ENCODE data around the gene CNTN4.

The CNTN4 gene

DNA sequence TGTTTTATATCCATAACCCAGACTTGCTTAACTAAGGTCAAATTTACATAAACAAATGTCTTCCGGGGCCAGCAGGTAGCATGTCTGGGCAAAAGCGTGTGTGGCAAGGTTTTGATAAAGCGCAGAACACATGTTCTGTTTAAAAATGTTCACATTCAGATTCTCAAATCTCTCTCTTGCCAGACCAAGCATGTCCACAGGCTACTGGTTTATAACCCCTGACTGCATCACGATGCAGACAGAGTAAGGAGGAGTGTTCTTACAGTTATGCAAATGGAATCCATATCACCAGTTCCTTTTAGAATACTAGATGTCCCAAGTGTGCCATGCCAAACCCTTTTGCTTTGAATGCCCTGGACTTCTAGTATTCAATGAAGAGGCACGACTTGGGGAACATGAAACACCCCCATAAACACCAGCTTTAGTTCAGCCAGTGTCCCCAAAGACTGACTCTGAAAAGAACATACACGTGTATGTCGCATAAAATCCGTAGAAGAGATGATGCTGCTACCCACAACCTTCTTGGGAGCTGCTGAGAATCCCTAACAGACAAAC, 412.0 kb downstream of the CNTN4 start:
- Histone ChIP-seq H2AFZ (ENCODE audit: low read depth, low read length) (no peak overlapping the region), H3K27ac (ENCODE audit: low read length) (no peak overlapping the region), H3K9me3 (ENCODE audit: insufficient read depth, low read length, severe bottlenecking) (no peaks in the 10 kb centered on the region), H4K20me1 (ENCODE audit: insufficient read depth, low read length) (no peaks in the 10 kb centered on the region), H3K4me3 (ENCODE audit: low read depth in 1 of 2, low read length in 2 of 2) (no peak overlapping the region), H3K4me1 (ENCODE audit: insufficient read depth, low read length) (no peaks in the 10 kb centered on the region), H3K27me3 (ENCODE audit: insufficient read depth, low read length, poor library complexity) (no peaks in the 10 kb centered on the region), H3K79me2 (ENCODE audit: insufficient read depth, low read length) (no peaks in the 10 kb centered on the region), H3K36me3 (ENCODE audit: insufficient read depth, low read length) (no peaks in the 10 kb centered on the region), H3K9ac (ENCODE audit: low read depth, low read length) (no peak overlapping the region), H3K4me2 (ENCODE audit: insufficient read depth, low read length) (no peak overlapping the region)
- ATAC-seq (ENCODE audit: insufficient read depth, low read depth) (no peak), DNase-seq (no peak)
- TF ChIP-seq, protein P1, sequence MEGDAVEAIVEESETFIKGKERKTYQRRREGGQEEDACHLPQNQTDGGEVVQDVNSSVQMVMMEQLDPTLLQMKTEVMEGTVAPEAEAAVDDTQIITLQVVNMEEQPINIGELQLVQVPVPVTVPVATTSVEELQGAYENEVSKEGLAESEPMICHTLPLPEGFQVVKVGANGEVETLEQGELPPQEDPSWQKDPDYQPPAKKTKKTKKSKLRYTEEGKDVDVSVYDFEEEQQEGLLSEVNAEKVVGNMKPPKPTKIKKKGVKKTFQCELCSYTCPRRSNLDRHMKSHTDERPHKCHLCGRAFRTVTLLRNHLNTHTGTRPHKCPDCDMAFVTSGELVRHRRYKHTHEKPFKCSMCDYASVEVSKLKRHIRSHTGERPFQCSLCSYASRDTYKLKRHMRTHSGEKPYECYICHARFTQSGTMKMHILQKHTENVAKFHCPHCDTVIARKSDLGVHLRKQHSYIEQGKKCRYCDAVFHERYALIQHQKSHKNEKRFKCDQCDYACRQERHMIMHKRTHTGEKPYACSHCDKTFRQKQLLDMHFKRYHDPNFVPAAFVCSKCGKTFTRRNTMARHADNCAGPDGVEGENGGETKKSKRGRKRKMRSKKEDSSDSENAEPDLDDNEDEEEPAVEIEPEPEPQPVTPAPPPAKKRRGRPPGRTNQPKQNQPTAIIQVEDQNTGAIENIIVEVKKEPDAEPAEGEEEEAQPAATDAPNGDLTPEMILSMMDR (IDR thresholded peaks at IDR 0.05; ENCODE audit: borderline replicate concordance, extremely low read depth, low read length, poor library complexity, severe bottlenecking) = no peak
- TF ChIP-seq EZH2 (IDR thresholded peaks at IDR 0.05; ENCODE audit: borderline replicate concordance, low read depth, low read length, severe bottlenecking) = no peak

DNA sequence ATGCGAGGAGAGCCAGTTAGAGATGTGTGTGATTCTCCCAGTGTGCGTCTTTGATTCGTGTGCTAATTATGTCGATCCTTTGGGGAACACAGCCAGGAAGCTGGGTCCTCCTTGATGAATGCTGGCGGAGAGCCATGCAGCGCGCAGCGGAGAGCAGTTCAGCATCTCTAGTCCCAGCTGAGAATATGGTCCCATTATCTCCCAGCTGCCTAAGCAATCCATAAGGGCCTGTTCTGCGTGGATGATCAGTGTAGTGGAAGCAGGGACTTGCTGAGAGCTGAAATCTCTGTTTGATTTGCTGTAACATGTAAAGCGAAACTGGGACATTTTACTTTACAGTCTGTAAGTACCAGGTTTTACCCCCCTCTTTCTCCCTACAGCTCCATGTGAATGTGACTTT, 412.7 kb downstream of the CNTN4 start:
- Histone ChIP-seq H2AFZ (ENCODE audit: low read depth, low read length) (no peak overlapping the region), H3K4me2 (ENCODE audit: insufficient read depth, low read length) (no peak overlapping the region), H3K36me3 (ENCODE audit: insufficient read depth, low read length) (no peaks in the 10 kb centered on the region), H3K4me3 (ENCODE audit: low read depth in 1 of 2, low read length in 2 of 2) (no peak overlapping the region), H3K79me2 (ENCODE audit: insufficient read depth, low read length) (no peaks in the 10 kb centered on the region), H4K20me1 (ENCODE audit: insufficient read depth, low read length) (no peaks in the 10 kb centered on the region), H3K27me3 (ENCODE audit: insufficient read depth, low read length, poor library complexity) (no peaks in the 10 kb centered on the region), H3K9ac (ENCODE audit: low read depth, low read length) (no peak overlapping the region), H3K4me1 (ENCODE audit: insufficient read depth, low read length) (no peaks in the 10 kb centered on the region), H3K9me3 (ENCODE audit: insufficient read depth, low read length, severe bottlenecking) (no peaks in the 10 kb centered on the region), H3K27ac (ENCODE audit: low read length) (no peak overlapping the region)
- DNase-seq = no peak
- ATAC-seq (ENCODE audit: insufficient read depth, low read depth) = no peak
- no peak for TF ChIP-seq EZH2 (IDR thresholded peaks at IDR 0.05; ENCODE audit: borderline replicate concordance, low read depth, low read length, severe bottlenecking)
- TF ChIP-seq, protein P1 (IDR thresholded peaks at IDR 0.05; ENCODE audit: borderline replicate concordance, extremely low read depth, low read length, poor library complexity, severe bottlenecking) = no peak

DNA sequence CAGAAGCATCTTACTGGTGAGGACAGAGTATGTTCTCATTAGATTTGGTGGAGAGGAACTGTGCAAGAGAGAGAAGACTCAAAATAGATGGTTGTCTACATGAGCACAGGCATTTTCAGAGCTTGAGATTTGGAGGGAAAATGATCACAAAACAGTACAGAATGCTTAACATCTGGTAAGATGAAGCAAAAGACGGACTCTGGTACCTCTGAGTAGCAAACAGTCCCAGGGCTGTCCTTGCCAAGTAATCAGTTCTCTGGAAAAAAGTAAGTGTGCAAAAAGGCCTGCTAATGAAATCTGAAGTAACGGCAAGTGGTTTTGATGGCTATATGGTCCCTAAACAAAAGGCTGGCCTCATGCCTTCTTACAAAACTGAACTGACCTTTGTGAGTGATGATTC, 414.2 kb downstream of the CNTN4 start:
- Histone ChIP-seq H3K9me3 (ENCODE audit: insufficient read depth, low read length, severe bottlenecking) (no peaks in the 10 kb centered on the region), H3K4me1 (ENCODE audit: insufficient read depth, low read length) (no peaks in the 10 kb centered on the region), H3K27ac (ENCODE audit: low read length) (no peak overlapping the region), H3K79me2 (ENCODE audit: insufficient read depth, low read length) (no peaks in the 10 kb centered on the region), H3K27me3 (ENCODE audit: insufficient read depth, low read length, poor library complexity) (no peaks in the 10 kb centered on the region), H2AFZ (ENCODE audit: low read depth, low read length) (no peak overlapping the region), H3K4me2 (ENCODE audit: insufficient read depth, low read length) (no peak overlapping the region), H3K4me3 (ENCODE audit: low read depth in 1 of 2, low read length in 2 of 2) (no peak overlapping the region), H3K36me3 (ENCODE audit: insufficient read depth, low read length) (no peaks in the 10 kb centered on the region), H3K9ac (ENCODE audit: low read depth, low read length) (no peak overlapping the region), H4K20me1 (ENCODE audit: insufficient read depth, low read length) (no peaks in the 10 kb centered on the region)
- ATAC-seq (ENCODE audit: insufficient read depth, low read depth) (no peak), DNase-seq (no peak)
- no peak for TF ChIP-seq EZH2 (IDR thresholded peaks at IDR 0.05; ENCODE audit: borderline replicate concordance, low read depth, low read length, severe bottlenecking)
- TF ChIP-seq, protein P1 (IDR thresholded peaks at IDR 0.05; ENCODE audit: borderline replicate concordance, extremely low read depth, low read length, poor library complexity, severe bottlenecking) = no peak

DNA sequence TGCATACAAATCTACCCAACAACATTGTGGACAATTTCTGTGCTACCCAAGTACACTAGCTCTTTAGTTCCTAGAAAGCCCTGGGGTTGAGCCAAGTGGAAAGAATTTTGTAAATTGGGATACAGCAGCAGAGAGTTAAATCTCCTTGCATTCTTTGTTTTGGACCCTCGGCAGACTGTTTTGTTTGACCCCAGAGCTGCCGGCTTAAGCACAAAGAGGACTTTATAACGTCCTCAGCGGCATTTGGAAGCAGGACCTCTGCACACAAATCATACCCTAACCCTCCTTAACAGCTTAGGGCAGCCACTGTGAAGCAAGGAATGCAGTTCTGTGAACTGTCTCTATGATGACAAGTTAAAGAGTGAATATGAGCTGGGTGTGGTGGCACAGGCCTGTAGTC, 415.3 kb downstream of the CNTN4 start:
- TF ChIP-seq, protein P1 (IDR thresholded peaks at IDR 0.05; ENCODE audit: borderline replicate concordance, extremely low read depth, low read length, poor library complexity, severe bottlenecking) = no peak
- TF ChIP-seq EZH2 (IDR thresholded peaks at IDR 0.05; ENCODE audit: borderline replicate concordance, low read depth, low read length, severe bottlenecking) = no peak
- H3K27me3 ChIP-seq (ENCODE audit: insufficient read depth, low read length, poor library complexity) = no peaks in the 10 kb centered on the region
- ATAC-seq (ENCODE audit: insufficient read depth, low read depth) = no peak
- no peaks in the 10 kb centered on the region for H3K79me2 ChIP-seq (ENCODE audit: insufficient read depth, low read length)
- no peaks in the 10 kb centered on the region for H3K36me3 ChIP-seq (ENCODE audit: insufficient read depth, low read length)
- no peak overlapping the region for H3K9ac ChIP-seq (ENCODE audit: low read depth, low read length)
- H3K4me2 ChIP-seq (ENCODE audit: insufficient read depth, low read length) = no peak overlapping the region
- no peak overlapping the region for H3K4me3 ChIP-seq (ENCODE audit: low read depth in 1 of 2, low read length in 2 of 2)
- DNase-seq = no peak
- H3K9me3 ChIP-seq (ENCODE audit: insufficient read depth, low read length, severe bottlenecking) = no peaks in the 10 kb centered on the region
- no peaks in the 10 kb centered on the region for H4K20me1 ChIP-seq (ENCODE audit: insufficient read depth, low read length)
- no peak overlapping the region for H3K27ac ChIP-seq (ENCODE audit: low read length)
- H2AFZ ChIP-seq (ENCODE audit: low read depth, low read length) = no peak overlapping the region
- H3K4me1 ChIP-seq (ENCODE audit: insufficient read depth, low read length) = no peaks in the 10 kb centered on the region

All from DND-41 (cell line).